GM12873 (cell line): Measurements from ENCODE around the gene CWF19L2.

ENCODE experiments used
- CTCF ChIP-seq: IDR thresholded peaks from 2 replicates; pipeline ENCODE4 v1.5.1; 2012; ENCODE audit warnings: low read depth, mild to moderate bottlenecking, moderate library complexity, low read length, control low read depth; ENCODE audit not compliant: insufficient read depth; ENCODE audit errors: missing control alignments

CWF19L2 gene

GRCh38 chr11:107457558-107458271, at the start of gene CWF19L2:
CWF19L2 (minus strand) TSS chr11:107457825; CDS start chr11:107457816, 9 bp downstream.
- no peak for TF ChIP-seq CTCF

- TF ChIP-seq CTCF: no peak
Observed at GRCh38 chr11:107505647-107506225, 48.1 kb upstream of the CWF19L2 start.

- TF ChIP-seq CTCF: no peak
Observed at GRCh38 chr11:107504981-107505380, 47.4 kb upstream of the CWF19L2 start.

- no peak for TF ChIP-seq CTCF
Observed at GRCh38 chr11:107501713-107502112, 44.1 kb upstream of the CWF19L2 start.

- no peak for TF ChIP-seq CTCF
Observed at GRCh38 chr11:107496011-107496410, 38.4 kb upstream of the CWF19L2 start.

GRCh38 chr11:107494055-107494454, 36.4 kb upstream of the CWF19L2 start:
- TF ChIP-seq CTCF: no peak

- no peak for TF ChIP-seq CTCF
Observed at GRCh38 chr11:107493117-107493516, 35.5 kb upstream of the CWF19L2 start.
